Gastrocnemius medialis (tissue), 4 donors: Measurements from ENCODE around the gene CHSY1. TPM values are rescaled to one million over a fixed set of nuclear protein-coding genes. Genes with fewer than 3 reads are reported as not detected.

ENCODE experiments used
- ATAC-seq, 2 donors: fragments of 150-250 bp; one replicate each; pipeline ENCODE4 v1.9.1; 2016
- DNase-seq, 2 donors: peaks; one replicate each; pipeline ENCODE4 v3.0.0-alpha.2; 2019
- H3K27ac ChIP-seq, 4 donors: fragments of 200-600 bp; sonication (generic); 1 replicate in 1 of 4; 2 replicates in 3 of 4; pipeline ENCODE4 v1.5.1; 2016 to 2018; ENCODE audit warnings: mild to moderate bottlenecking in 2 of 4, moderate library complexity in 1 of 4
- H3K27me3 ChIP-seq, 3 donors: fragments of 200-600 bp; sonication (generic) in 2 of 3; 1 replicate in 1 of 3; 2 replicates in 2 of 3; pipeline versions ENCODE4 v1.5.1 to v1.6.0; 2016 to 2019; ENCODE audit warnings: mild to moderate bottlenecking in 1 of 3, moderate library complexity in 1 of 3
- H3K36me3 ChIP-seq, 2 donors: fragments of 200-600 bp; sonication (generic) in 1 of 2; one replicate each; pipeline ENCODE4 v1.5.1; 2017 to 2018
- H3K4me1 ChIP-seq, 2 donors: fragments of 200-600 bp; sonication (generic) in 1 of 2; one replicate each; pipeline ENCODE4 v1.5.1; 2016 to 2017; ENCODE audit warnings: mild to moderate bottlenecking in 2 of 2
- H3K4me3 ChIP-seq, 4 donors: fragments of 200-600 bp; sonication (generic) in 3 of 4; 1 replicate in 1 of 4; 2 replicates in 3 of 4; pipeline ENCODE4 v1.5.1; 2016 to 2019; ENCODE audit warnings: mild to moderate bottlenecking in 2 of 4
- H3K9me3 ChIP-seq, 3 donors: fragments of 200-600 bp; sonication (generic) in 2 of 3; 1 replicate in 1 of 3; 2 replicates in 2 of 3; pipeline ENCODE4 v1.5.1; 2016 to 2019
- CTCF ChIP-seq, 5 experiments: fragments of 450-650 bp in 3 of 5; fragments of 200-600 bp in 2 of 5; sonication (generic) in 2 of 5; IDR thresholded peaks in 4 of 5; conservative IDR thresholded peaks in 1 of 5; 1 replicate in 4 of 5; 2 replicates in 1 of 5; pipeline ENCODE4 v1.5.1; 2016 to 2019; ENCODE audit warnings: antibody characterized with exemption in 5 of 5, mild to moderate bottlenecking in 3 of 5, moderate library complexity in 3 of 5
- POLR2A ChIP-seq, 2 donors: fragments of 450-650 bp; IDR thresholded peaks; one replicate each; pipeline ENCODE4 v1.6.1; 2017; ENCODE audit warnings: antibody characterized with exemption in 2 of 2, mild to moderate bottlenecking in 2 of 2, moderate library complexity in 2 of 2
- in situ Hi-C, 4 donors: fragments of 200-750 bp; cut with MboI; loops; one replicate each; pipeline versions ENCODE4 v1.15.0 to v1.8.0; 2017; ENCODE audit warnings: low sequenced_read_pairs in 4 of 4
- intact Hi-C: fragments of 100-400 bp; cut with DNase I; formaldehyde crosslinking; loops from one replicate; pipeline ENCODE4 v1.15.1; 2023; ENCODE audit warnings: low total_unique reads
- total RNA-seq, 4 donors: library from RNA; depleted of rRNA; stranded (reverse); fragments of >200 nt; gene quantifications; one replicate each; pipeline versions ENCODE4 v1.1.0 to v1.2.3, GENCODE V29; 2016

The CHSY1 gene
- total RNA-seq, 4 donors from 2014 or later: 4.6 to 8.3 (median 7.1) TPM

GRCh38 chr15:101145362-101145761 lies 106.5 kb downstream of the CHSY1 start:
- intact Hi-C loops (no loop called here), in situ Hi-C loops (no loop called here)
- DNase-seq: no peak
- Histone ChIP-seq H3K36me3 (no peaks in the 10 kb centered on the region), H3K27ac (no peak overlapping the region), H3K4me1 (no peaks in the 10 kb centered on the region), H3K27me3 (no peaks in the 10 kb centered on the region), H3K4me3 (no peak overlapping the region), H3K9me3 (no peaks in the 10 kb centered on the region)
- TF ChIP-seq POLR2A (IDR thresholded peaks at IDR 0.05): no peak
- TF ChIP-seq CTCF (IDR thresholded peaks at IDR 0.05 in 4 of 5, conservative IDR thresholded peaks at IDR 0.05 in 1 of 5): no peak
- no peak for ATAC-seq

DNA sequence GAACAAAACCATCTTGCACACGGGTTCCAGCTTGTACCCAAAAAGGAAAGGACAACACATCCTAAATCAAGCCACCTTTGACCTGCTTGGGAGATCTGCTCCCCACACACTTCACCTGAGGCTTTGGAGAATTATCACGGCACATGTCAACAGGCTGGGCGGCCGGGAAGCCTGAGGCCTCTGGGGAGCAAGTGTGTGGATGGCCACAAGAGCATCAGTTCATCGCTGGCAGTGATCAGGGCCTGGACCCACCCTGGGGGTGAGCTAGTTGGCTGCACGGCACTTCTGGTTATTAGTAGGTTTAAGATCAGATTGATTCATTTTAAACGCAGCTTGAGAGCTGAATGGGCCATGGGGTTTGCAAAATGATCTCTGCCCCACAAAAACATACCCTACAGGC lies 108.5 kb downstream of the CHSY1 start:
- ATAC-seq: no peak
- no peak for DNase-seq
- H3K27ac ChIP-seq: no peak overlapping the region
- in situ Hi-C loops: no loop called here
- TF ChIP-seq POLR2A (IDR thresholded peaks at IDR 0.05): no peak
- TF ChIP-seq CTCF (IDR thresholded peaks at IDR 0.05 in 4 of 5, conservative IDR thresholded peaks at IDR 0.05 in 1 of 5): no peak
- no peaks in the 10 kb centered on the region for H3K36me3 ChIP-seq
- H3K4me3 ChIP-seq: no peak overlapping the region
- intact Hi-C loops: no loop called here
- no peaks in the 10 kb centered on the region for H3K4me1 ChIP-seq
- no peaks in the 10 kb centered on the region for H3K27me3 ChIP-seq
- H3K9me3 ChIP-seq: no peaks in the 10 kb centered on the region

- DNase-seq: no peak
- H3K4me1 ChIP-seq: no peaks in the 10 kb centered on the region
- in situ Hi-C loops (no loop called here), intact Hi-C loops (no loop called here)
- no peaks in the 10 kb centered on the region for H3K36me3 ChIP-seq
- no peak overlapping the region for H3K27ac ChIP-seq
- H3K27me3 ChIP-seq: no peaks in the 10 kb centered on the region
- TF ChIP-seq CTCF (IDR thresholded peaks at IDR 0.05 in 4 of 5, conservative IDR thresholded peaks at IDR 0.05 in 1 of 5): no peak
- no peaks in the 10 kb centered on the region for H3K9me3 ChIP-seq
- H3K4me3 ChIP-seq: no peak overlapping the region
- ATAC-seq: no peak
Observed at GRCh38 chr15:101142711-101143110, 109.1 kb downstream of the CHSY1 start.

DNA sequence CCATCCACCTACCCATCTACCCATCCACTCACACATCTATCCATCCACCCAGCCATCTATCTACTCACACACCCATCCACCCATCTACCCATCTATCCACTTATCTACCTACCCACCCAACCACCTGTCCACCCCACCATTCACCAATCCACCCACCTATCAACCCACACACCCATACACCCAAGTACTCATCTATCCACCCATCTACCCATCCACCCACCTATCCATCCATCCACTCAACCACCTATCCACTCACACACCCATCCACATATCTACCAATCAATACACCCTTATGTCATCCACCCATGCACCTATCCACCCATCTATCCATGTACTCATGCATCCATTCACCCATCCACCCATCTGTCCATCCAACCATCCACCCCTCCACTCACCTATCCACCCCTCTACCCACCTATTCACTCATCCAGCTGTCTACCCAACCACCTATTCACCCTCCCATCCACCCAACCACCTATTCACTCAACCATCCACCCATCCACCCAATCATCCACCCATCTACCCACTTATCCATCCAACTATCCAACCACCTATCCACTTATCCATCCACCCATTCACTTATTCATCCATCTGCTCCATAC lies 109.8 kb downstream of the CHSY1 start:
- no peak overlapping the region for H3K27ac ChIP-seq
- H3K27me3 ChIP-seq: no peaks in the 10 kb centered on the region
- TF ChIP-seq CTCF (IDR thresholded peaks at IDR 0.05 in 4 of 5, conservative IDR thresholded peaks at IDR 0.05 in 1 of 5): no peak
- no peak for TF ChIP-seq POLR2A (IDR thresholded peaks at IDR 0.05)
- no peak for DNase-seq
- no peaks in the 10 kb centered on the region for H3K4me1 ChIP-seq
- ATAC-seq: no peak
- in situ Hi-C loops: no loop called here
- no peaks in the 10 kb centered on the region for H3K36me3 ChIP-seq
- H3K4me3 ChIP-seq: no peak overlapping the region
- intact Hi-C loops: no loop called here
- H3K9me3 ChIP-seq: no peaks in the 10 kb centered on the region

DNA sequence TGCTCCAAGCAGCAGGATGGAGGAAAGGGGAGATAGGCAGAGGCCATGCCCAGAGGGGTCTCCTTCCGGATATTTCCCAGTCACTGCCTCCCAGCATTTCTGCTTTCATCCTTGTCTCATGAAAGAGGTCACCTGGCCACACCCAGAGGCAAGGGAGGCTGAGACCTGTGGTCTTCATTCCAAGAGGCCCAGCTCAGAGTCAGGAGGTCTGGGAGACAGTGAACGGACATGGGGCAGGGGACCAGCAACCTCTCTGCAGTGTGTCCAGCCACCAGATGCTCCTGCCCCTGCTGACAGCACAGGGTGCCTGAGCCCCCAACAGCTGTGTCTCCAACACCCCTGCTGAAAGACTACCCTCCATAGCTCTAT lies 111.2 kb downstream of the CHSY1 start:
- Histone ChIP-seq H3K36me3 (no peaks in the 10 kb centered on the region), H3K27ac (no peak overlapping the region), H3K4me1 (no peaks in the 10 kb centered on the region), H3K4me3 (no peak overlapping the region), H3K9me3 (no peaks in the 10 kb centered on the region), H3K27me3 (no peaks in the 10 kb centered on the region)
- in situ Hi-C loops (no loop called here), intact Hi-C loops (no loop called here)
- TF ChIP-seq POLR2A (IDR thresholded peaks at IDR 0.05) (no peak), CTCF (IDR thresholded peaks at IDR 0.05 in 4 of 5, conservative IDR thresholded peaks at IDR 0.05 in 1 of 5) (no peak)
- ATAC-seq: no peak
- DNase-seq: no peak
